ENCODE data around the gene SNAP29. TPM values are rescaled to one million over a fixed set of nuclear protein-coding genes. Genes with fewer than 3 reads are reported as not detected.
"Not testable (repeated sequence)": the region's sequence is repeated elsewhere in the genome, so short reads cannot be mapped to it uniquely, and the experiment has no call there.

SNAP29 gene
- total and polyA plus RNA-seq, 9 of the 15 experiments (the other 6 are each of a cell fraction or from before 2014, with no cell fraction given): 19.5 to 250 (median 75.9) TPM

DNA sequence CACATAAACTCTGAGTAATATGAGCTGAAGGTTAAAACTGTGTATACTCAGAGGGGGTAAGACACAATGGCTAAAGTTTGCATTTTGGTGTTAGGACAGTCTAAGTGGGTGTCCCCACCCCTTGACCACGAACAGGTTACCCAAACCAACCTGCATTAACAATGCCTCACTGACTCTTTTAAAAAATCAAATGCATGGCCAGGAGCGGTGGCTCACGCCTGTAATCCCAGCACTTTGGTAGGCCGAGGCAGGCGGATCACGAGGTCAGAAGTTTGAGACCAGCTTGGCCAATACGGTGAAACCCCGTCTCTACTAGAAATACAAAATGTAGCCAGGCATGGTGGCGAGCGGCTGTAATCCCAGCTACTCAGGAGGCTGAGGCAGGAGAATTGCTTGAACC is 19.5 kb upstream of the SNAP29 start:
- H3K27ac ChIP-seq (ENCODE audit: extremely low read depth, low read depth, low read length); H3K9me3 ChIP-seq (replicated peaks; ENCODE audit: control insufficient read depth, insufficient read depth, low read depth, low read length); H3K9ac ChIP-seq (ENCODE audit: insufficient read depth in 1 of 2, low read depth in 2 of 2, low read length in 2 of 2); H3K27me3 ChIP-seq (ENCODE audit: control insufficient read depth in 2 of 2, insufficient read depth in 2 of 2, low read length in 2 of 2); H3K4me2 ChIP-seq (ENCODE audit: insufficient read depth, low read length); FAIRE-seq; H2AFZ ChIP-seq (ENCODE audit: low read depth, low read length); BruUV-seq (replicated peaks); CTCF ChIA-PET (ENCODE audit: low intra/inter-chr PET ratio); H3K36me3 ChIP-seq (ENCODE audit: control insufficient read depth, insufficient read depth, low read length); H3K9me1 ChIP-seq (ENCODE audit: control insufficient read depth, insufficient read depth, low read length); intact Hi-C loops (cut with micrococcal nuclease); in situ Hi-C loops (cut with MboI); ATAC-seq; H3K4me3 ChIP-seq; TF ChIP-seq BRCA1 (IDR thresholded peaks at IDR 0.05); TEAD4 (IDR thresholded peaks at IDR 0.05; ENCODE audit: low read length): not testable (repeated sequence)
- peak in 2 of 4 experiments; percentile 24 to 50 for DNase-seq (ENCODE audit: extremely low read depth in 1 of 4, low spot score in 3 of 4)
- peaks cover 33% of the 10 kb centered on the region for H4K20me1 ChIP-seq (replicated peaks; ENCODE audit: control insufficient read depth, insufficient read depth, low read length)
- TF ChIP-seq, protein P1, sequence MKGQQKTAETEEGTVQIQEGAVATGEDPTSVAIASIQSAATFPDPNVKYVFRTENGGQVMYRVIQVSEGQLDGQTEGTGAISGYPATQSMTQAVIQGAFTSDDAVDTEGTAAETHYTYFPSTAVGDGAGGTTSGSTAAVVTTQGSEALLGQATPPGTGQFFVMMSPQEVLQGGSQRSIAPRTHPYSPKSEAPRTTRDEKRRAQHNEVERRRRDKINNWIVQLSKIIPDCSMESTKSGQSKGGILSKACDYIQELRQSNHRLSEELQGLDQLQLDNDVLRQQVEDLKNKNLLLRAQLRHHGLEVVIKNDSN (CRISPR knock-in tag; IDR thresholded peaks at IDR 0.05): peak; percentile 52; the same call in 1 of the 2 replicates
- TF ChIP-seq ZC3H4 (CRISPR knock-in tag; IDR thresholded peaks at IDR 0.05; ENCODE audit: borderline replicate concordance) (0 out of 2 replicates have a peak, but pooled peaks have one; percentile 41), ZFX (CRISPR knock-in tag; IDR thresholded peaks at IDR 0.05) (peak; percentile 19; the same call in 1 of the 2 replicates), BRCA1 (CRISPR knock-in tag; IDR thresholded peaks at IDR 0.05) (peak; percentile 71; the same call in 1 of the 2 replicates), ZNF184 (CRISPR knock-in tag; IDR thresholded peaks at IDR 0.05) (0 out of 2 replicates have a peak, but pooled peaks have one; percentile 46), TEAD4 (CRISPR knock-in tag; IDR thresholded peaks at IDR 0.05; ENCODE audit: borderline replicate concordance) (peak; percentile 89; the same call in 1 of the 2 replicates)
- TF ChIP-seq, protein P2, sequence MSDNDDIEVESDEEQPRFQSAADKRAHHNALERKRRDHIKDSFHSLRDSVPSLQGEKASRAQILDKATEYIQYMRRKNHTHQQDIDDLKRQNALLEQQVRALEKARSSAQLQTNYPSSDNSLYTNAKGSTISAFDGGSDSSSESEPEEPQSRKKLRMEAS (CRISPR knock-in tag; IDR thresholded peaks at IDR 0.05): peak; percentile 49
- TF ChIP-seq, protein P3, sequence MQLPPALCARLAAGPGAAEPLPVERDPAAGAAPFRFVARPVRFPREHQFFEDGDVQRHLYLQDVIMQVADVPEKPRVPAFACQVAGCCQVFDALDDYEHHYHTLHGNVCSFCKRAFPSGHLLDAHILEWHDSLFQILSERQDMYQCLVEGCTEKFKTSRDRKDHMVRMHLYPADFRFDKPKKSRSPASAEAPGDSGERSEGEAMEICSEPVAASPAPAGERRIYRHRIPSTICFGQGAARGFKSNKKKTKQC (CRISPR knock-in tag; IDR thresholded peaks at IDR 0.05): peak; percentile 74; the same call in 1 of the 2 replicates
- TF ChIP-seq, protein P4, sequence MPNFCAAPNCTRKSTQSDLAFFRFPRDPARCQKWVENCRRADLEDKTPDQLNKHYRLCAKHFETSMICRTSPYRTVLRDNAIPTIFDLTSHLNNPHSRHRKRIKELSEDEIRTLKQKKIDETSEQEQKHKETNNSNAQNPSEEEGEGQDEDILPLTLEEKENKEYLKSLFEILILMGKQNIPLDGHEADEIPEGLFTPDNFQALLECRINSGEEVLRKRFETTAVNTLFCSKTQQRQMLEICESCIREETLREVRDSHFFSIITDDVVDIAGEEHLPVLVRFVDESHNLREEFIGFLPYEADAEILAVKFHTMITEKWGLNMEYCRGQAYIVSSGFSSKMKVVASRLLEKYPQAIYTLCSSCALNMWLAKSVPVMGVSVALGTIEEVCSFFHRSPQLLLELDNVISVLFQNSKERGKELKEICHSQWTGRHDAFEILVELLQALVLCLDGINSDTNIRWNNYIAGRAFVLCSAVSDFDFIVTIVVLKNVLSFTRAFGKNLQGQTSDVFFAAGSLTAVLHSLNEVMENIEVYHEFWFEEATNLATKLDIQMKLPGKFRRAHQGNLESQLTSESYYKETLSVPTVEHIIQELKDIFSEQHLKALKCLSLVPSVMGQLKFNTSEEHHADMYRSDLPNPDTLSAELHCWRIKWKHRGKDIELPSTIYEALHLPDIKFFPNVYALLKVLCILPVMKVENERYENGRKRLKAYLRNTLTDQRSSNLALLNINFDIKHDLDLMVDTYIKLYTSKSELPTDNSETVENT (CRISPR knock-in tag; IDR thresholded peaks at IDR 0.05): 0 out of 2 replicates have a peak, but pooled peaks have one; percentile 53
- H3K79me2 ChIP-seq (ENCODE audit: control insufficient read depth, insufficient read depth, low read length): peaks cover 59% of the 10 kb centered on the region
- peaks cover 14 to 23% of the 10 kb centered on the region in 2 experiments for H3K4me1 ChIP-seq (replicated peaks in 1 of 2; ENCODE audit: control insufficient read depth in 2 of 2, insufficient read depth in 2 of 2, low read length in 2 of 2)
- 90% methylated on average over 10 of the region's 10 CpGs for WGBS (ENCODE audit: insufficient coverage, low coverage, missing lambda C conversion rate)
- POLR2A ChIA-PET: interaction anchor here (0.6 to 9.2 kb wide), 5 partner anchors 8 to 28 kb away, joined by 3 to 93 read pairs (median 6); no protein-coding TSS in a partner anchor
